Daoy (cell line): Measurements from ENCODE around the gene ADTRP. TPM values are rescaled to one million over a fixed set of nuclear protein-coding genes. Genes with fewer than 3 reads are reported as not detected.
A peak's percentile ranks its signal among the peaks of the same experiment; 100 is the strongest.
"Not testable (repeated sequence)": the region's sequence is repeated elsewhere in the genome, so short reads cannot be mapped to it uniquely, and the experiment has no call there.

Experiments used
- DNase-seq: peaks from one replicate; pipeline ENCODE4 v3.0.0-alpha.2; 2015; ENCODE audit warnings: low read depth
- total RNA-seq: library from RNA; depleted of rRNA; stranded (reverse); fragments of >200 nt; shearing (Covaris generic); gene quantifications from 2 replicates; pipeline ENCODE4 v1.2.3, GENCODE V29; 2014

The ADTRP gene
- total RNA-seq, 1 experiment from 2014 or later, result 2.8 TPM

DNA sequence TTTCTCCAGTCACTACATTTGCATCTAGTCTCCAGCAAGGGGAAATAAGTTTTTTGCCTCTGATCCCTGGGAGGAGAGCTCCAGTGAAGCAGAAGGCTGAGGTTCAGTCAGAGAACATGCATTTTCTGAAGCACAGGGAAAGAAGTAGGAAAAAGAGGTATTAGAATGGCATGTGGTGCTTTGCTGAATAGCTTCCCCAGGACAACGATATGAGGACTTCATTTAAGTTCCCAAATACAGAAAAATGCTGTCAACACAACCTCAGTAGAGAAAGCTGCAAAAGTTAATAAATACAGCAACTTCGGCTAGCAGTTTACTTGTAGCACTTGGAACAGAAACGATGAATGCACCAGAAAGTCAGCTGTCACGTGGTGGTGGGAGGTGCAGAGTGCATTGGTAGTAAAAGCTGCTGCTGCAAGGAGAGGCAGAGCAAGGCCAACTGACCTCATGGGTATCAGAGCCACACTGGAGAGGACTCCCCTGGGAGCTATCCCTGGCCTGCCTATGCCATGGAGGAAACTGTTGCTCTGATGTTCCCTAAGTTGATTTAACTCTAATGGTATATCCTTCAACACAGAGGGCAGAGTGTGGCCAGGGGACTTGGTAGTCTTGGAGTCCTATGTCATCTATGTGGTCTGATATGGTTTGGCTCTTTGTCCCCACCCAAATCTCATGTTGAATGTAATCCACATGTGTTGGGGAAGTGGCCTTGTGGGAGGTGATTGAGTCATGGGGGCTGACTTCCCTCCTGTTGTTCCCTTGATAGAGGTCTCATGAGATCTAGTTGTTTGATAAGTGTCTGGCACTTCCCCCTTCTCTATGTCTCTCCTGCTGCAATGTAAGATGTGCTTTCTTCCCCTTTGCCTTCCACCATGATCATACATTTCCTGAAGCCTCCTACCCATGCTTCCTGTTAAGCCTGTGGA is 85.9 kb downstream of the ADTRP start:
- DNase-seq, result no peak

- no peak for DNase-seq
Observed at GRCh38 chr6:11689847-11690246, 88.8 kb downstream of the ADTRP start.

GRCh38 chr6:11689400-11689799 is 89.2 kb downstream of the ADTRP start:
- DNase-seq, result not testable (repeated sequence)

GRCh38 chr6:11688425-11688709 is 90.2 kb downstream of the ADTRP start:
- no peak for DNase-seq

- peak; percentile 89 for DNase-seq
Observed at GRCh38 chr6:11685481-11686093, 93.0 kb downstream of the ADTRP start.

GRCh38 chr6:11684901-11685480 is 93.6 kb downstream of the ADTRP start:
- DNase-seq, result no peak

GRCh38 chr6:11683871-11684270 is 94.7 kb downstream of the ADTRP start:
- no peak for DNase-seq

DNA sequence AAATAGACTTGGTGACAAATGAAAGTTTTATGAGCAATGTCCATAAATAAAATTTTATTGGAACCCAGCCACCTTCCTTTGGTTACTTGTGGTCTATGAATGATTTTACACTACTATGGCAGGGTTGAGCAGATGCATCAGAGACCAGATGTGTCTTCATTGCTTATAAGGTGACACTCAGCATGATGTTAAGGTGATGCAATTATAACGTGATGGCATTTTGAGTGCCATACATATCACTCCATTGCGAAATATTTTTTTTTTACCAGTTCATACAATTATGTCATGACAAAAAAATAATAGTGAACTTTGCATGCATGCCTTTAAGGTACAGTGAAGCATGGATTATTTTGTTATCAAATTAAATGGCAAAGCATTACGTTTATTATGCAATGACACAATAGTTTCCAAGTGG is 96.0 kb downstream of the ADTRP start:
- no peak for DNase-seq

DNA sequence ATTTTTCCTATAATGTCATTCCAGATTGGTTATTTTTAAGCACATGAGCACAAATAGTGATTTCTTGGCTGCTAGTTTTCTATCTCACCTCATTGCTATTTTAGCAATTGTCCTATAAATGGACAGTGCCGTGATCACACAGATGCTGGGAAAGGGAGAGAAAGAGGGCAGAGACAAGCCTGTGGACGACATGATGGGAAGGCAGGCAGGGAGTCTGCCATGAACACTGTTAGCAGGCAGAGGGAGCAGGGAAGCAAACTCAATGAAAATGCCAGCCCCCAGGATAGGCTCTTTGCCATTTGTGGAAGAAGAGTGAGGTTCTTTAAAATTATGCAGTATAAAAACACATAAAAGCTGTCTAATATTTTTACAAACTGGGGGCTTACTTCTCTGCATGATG is 96.8 kb downstream of the ADTRP start:
- DNase-seq, result no peak

DNA sequence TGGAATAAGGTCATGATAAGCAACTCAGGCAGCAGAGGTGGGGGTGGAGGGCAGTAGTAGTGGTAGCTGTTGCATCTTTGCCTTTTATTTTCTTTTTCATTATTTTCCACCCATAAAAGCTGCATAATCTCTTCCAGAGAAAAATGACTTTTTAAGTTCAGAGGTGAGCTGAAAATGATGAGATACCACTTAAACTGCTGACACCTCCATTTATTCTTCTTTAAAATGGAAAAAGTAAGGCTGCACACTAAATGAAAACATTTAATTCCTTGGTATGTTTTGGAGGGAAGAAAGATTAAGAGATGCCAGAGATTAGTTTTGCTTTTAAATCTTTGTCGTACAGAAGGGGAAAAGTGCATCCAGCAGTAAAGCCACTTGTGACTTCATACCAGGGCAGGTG is 97.2 kb downstream of the ADTRP start:
- no peak for DNase-seq

- DNase-seq, result not testable (repeated sequence)
Observed at GRCh38 chr6:11680479-11680878, 98.1 kb downstream of the ADTRP start.

DNA sequence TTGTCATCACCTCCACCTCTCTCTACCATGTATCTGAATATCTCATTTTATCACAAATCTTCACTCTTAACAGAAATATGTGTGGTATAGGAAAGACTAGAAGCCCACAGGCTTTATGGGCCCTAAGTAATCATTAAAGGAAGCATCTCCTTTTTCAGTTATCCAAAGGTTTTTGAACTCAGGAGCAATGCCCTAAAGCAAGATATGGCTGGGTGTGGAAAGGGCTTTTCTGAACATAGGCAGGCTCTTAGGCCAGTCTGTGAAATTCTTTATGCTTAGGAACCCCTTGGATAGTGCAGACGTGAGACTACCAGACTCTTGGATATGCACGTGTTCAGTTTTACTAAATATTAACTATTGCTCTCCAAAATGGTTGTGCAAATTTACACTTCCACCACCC is 99.5 kb downstream of the ADTRP start:
- DNase-seq, result no peak

GRCh38 chr6:11675601-11676000 is 103.0 kb downstream of the ADTRP start:
- DNase-seq, result peak; percentile 42

GRCh38 chr6:11672669-11673068 is 105.9 kb downstream of the ADTRP start:
- no peak for DNase-seq

DNA sequence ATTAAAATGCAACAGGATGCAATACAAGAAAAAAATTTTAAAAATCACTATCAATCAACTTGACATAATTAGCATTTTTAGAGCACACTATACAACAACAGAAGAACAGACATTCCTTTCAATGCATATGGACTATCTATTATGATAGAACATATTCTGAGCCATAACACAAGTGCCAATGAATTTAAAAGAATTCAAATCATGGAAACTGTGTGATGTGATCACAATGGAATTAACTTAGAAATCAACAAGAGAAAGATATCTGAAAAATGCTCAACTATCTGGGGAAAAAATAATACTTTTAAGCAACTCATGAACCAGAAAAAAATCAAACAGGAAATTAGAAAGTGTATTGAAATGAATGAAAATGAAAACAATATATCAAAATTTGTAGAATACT is 106.3 kb downstream of the ADTRP start:
- DNase-seq, result no peak

DNA sequence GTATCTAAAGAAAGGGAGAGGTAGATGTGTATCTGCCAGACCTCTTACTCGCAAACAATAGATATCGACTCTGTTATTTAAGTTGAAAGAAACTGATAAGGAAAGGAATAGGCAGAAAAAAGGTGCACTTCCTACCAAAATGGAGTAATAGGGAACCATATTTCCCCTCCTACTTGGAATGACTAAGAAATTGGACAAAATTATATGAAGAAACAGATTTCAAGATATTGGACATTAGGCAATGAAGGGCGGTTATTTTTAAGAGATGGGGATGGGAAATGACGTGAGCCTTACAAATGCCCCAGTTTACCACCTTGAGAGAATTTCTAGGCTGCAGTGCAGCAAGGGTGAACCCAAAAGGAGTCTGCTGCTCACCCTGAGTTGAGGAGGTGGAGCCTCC is 108.9 kb downstream of the ADTRP start:
- no peak for DNase-seq

GRCh38 chr6:11668455-11668854 is 110.1 kb downstream of the ADTRP start:
- no peak for DNase-seq

GRCh38 chr6:11667876-11668275 is 110.7 kb downstream of the ADTRP start:
- DNase-seq, result no peak

DNA sequence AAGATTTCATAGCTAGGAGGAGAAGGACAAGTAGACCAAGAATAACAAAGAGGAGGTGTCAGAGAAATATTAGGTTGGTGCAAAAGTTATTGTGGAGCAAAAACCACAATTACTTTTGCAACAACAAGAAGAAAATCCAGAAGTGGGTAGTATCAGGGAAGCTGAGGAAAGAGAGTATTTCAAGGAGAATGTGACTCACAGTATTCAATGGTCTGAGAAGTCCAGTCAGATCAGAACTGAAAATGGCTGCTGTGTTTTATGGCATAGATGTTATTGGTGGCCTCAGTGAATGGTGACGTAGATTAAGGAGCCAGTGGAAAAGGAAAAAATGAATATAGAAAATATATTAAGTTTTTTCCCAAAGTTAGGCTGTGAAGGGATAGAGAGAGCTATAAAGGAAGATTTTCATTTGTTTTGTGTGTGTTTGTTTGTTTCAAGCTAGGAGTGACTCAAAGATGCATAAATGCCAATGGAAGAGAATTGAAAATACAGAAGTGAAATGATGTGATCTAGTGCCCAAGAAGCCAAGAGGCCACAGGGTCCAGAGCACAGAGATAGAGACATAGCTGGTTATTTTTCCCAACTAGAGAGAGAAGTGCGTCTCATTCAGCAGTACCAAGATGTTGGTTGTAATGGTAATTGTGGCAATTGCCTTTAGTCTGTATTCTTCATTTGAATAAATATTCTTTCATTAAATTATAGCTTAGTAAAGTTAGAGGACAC is 112.8 kb downstream of the ADTRP start:
- DNase-seq, result no peak
